Islet of Langerhans (tissue), 1 donor: ENCODE measurements around the gene MSH2.

Experiments
- FAIRE-seq: peaks from one replicate; lab custom pipeline; 2011; peaks lifted over from hg19 to GRCh38; lab: Jason Lieb, UNC

The MSH2 gene

DNA sequence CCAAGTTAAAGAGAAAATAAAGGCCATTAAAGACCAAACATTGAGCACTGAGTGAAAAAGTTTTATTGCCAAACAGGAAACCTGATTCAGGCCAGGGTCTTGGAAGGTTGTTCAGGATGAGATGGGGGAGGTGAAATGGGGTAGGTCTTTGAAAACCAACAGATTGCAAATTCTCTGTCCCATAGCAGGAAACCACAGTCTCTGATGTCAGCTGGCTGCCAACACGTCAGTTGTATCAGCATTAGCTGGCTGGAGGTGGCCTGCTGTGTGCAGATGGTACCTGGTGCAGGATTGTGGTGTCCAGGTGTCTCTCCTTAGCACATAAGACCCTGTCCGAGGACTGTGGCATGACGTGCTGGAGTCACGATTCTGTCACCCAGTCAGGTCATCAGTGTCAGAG is 106.3 kb downstream of the MSH2 start:
- FAIRE-seq: no peak

- FAIRE-seq: no peak
Observed at GRCh38 chr2:47509821-47510385, 106.9 kb downstream of the MSH2 start.

- FAIRE-seq: no peak
Observed at GRCh38 chr2:47510745-47511144, 107.8 kb downstream of the MSH2 start.

GRCh38 chr2:47512581-47513083 is 109.7 kb downstream of the MSH2 start:
- no peak for FAIRE-seq

GRCh38 chr2:47513981-47514520 is 111.1 kb downstream of the MSH2 start:
- FAIRE-seq: no peak

DNA sequence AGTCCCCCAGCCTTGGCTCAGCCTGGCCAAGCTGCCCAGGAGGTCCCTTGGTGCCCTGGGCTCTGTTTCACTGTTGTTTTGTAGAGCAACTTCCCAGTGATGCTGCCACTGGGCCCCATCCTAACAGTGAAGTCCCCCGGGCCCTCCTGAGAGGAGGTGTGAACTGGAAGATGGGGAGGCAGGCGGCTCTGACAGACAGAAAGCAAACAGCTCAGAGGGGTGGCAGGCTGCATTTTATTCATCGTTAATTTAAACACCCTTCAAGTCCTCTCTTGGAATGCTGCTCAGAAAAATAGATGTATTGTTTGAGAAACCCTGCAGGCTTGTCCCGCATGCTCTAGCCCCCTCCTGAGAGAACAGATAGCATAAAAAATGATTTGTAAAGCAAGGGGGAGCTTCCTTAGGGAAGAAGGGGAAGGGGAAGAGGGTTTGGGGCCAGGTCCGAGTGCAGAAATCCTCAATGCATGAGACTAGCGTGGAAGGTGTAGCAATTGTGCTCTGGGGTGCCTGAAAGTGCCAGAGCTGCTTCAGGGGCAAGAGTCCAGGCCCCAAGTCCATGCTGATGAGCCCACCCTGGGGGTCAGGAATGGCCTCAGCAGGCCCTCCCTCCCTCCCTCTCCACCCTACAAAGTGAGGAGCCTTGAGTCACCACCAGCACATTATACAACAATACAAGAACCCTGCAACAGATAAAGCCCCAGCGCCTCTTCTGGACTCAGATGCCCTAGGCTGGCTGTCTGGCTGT is 113.6 kb downstream of the MSH2 start:
- no peak for FAIRE-seq

DNA sequence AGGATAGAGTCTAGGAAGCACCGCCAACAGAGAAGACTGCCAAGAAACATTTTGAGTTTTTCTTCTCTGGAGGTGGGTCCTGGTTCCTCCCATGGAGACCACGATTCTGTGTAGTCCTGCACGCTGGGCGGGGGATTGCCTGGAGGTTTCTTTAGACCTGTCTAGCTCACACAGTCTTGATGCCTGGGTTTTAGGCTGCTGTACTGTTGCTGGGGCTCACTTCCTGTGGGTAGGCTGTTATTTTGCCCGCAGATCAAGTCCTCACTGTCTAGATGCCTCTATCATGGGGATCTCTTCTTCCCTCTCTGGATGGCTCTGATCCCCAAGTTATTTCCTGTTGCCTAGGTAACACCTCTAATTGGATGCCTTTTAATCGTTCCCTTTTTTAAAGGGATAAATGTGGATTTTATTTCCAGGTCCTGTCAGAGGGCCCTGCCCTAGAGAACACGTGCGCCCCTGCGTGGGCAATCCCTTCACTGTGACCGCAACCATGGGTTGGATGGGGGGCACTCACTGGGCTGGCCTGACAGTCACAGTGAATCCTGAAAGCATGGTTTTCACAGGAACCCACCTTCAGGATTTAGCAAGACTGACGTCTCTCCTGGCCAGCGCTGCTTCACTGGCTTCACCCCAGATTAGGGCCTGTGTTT is 115.7 kb downstream of the MSH2 start:
- FAIRE-seq: no peak

DNA sequence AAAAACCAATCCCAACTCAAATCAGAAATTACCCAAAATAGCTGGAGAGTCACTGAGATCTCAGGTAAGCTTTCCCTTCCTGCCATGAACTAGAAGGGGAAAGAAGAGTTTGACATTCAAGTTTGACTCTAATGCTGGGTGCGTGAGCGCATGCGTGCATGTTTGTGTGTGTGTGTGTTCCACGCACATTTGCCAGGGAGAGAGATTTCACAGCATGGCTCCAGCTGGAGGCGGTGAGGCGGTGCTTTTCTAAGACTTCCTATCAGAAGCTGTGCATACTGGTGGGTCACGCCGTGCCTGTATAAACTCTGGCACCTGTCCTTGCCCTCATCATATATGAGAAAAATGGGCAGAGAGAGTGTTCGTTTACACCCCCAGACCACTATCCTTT is 116.2 kb downstream of the MSH2 start:
- FAIRE-seq: no peak

DNA sequence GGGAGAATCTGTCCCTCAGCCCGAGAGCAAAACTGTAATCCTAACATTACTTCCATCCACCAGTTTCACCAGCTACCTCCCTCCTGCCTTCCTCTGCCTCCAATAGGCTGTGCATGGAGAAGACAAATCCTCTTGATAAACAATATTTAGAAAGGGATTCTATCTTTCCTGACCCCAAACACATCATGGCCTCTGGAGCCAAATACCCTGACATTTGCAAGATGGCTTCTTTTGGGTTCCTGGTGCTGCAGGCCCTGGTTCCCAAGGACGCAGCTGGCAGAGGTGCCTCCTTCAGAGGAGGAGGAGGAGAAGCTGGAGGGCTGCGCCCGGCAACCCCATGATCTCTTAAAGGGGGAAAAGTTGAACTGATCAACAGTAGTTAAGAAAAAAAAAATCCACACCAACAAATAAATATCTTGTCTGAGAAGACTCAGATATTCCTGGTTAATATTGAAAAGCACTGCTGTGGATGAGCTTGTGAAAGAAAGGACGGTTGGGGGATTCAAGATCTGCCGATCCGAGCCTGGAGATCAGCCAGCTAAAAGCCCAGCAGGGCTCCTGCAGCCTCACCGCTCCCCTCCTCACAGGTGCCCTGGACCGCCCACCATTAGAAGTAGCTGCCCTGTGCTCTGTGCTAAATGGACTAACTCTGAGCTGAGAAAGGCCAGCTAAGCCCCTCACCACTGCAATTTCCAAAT is 116.8 kb downstream of the MSH2 start:
- no peak for FAIRE-seq

DNA sequence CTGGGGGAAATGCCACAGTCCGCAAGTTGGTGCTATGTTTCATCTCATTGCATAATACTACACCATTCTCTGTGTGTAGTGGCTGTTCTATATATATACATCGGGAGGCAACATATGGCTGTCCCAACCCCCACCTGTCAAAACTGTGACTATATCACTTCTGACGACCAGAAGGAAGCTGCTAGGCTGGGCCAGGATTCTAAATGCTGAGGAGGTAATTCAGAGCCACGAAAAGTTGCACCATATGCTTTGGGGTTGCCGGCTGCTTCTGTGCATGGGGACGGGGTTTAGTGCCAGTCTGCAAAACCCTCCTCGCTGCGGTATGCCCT is 117.3 kb downstream of the MSH2 start:
- no peak for FAIRE-seq

DNA sequence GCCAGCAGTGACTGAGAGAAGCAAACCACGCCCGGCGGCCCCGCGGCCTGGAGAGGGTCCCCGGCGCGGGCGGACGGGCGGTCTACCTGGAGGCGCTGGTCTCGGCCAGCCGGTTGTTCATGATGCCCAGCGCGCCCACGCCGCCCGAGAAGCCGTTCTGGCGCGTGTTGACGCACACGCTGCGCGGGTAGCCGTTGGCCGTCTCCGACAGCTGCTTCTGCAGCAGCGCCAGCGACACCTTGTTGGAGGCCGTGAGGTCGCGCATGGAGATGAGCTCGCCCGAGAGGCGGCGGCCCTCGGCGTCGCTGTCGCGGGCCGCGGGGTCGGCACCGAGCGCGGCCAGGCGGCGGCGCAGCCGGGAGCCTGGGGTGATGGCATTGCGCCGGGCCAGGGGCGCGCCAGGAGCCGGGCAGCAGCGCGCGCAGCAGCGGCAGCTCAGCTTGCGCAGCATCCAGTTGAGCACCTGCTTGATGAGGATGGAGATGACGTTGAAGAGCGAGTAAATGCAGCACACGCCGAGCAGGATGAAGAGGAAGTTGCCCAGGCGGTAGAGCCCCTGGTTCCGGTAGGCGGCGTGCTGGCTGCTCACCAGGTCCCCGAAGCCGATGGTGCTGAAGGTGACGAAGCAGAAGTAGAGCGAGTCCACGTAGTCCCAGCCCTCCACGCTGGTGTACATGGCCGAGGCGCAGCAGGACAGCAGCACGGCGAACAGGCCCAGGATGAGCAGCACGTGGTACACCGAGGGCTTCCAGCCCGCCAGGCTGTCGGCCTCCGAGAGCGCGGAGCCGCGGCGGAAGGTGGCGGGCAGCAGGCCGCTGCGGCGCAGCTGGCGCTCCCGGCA is 118.1 kb downstream of the MSH2 start:
- no peak for FAIRE-seq

DNA sequence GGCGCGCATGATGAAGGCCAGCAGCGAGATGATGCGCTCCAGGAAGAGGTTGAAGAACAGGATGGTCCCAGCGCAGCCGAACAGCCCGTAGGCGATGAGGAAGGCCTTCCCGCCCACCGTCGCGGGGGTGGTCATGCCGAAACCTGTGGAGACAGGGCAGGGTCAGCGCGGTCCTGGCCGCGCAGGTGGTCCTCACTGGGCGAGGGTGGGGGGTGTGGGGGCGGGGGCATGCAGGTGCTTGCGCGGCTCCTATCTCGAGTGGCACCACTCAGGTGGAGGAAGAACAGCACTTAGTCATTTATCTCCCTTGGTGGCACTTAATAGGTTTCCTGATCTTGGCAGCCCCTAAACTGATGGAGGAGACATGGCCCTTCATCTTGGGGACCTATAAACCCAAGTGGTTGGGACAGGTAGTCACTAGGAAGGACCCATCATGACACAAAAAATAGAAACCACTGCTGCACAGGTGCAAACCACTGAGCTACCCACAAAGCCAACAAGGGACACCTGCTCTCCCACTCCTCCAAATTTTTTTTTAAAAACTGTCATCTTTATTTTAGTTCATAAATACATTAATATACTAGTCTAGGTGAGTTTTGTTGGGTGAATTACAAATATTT is 118.8 kb downstream of the MSH2 start:
- FAIRE-seq: no peak

DNA sequence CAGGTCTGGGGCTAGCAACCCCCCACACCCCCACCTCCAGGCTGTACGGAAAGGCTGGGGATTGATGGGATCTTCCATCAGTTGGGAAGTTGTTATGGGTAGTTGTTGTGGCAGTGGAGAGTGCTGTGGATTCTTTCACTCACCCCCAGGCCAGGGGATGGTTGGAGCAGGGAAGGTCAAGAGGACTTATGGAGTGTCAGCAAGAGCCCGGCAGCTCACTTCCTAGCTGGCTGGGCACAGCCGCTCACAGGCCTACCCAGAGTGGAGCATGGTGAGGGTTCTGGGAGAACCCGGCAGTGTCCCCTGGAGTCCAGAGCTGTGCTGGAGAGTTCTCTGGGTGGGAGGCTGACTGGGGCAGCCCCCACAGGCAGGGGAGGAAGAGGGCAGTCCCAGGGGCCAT is 122.2 kb downstream of the MSH2 start:
- no peak for FAIRE-seq

- no peak for FAIRE-seq
Observed at GRCh38 chr2:47528455-47528854, 125.5 kb downstream of the MSH2 start.

- FAIRE-seq: no peak
Observed at GRCh38 chr2:47528874-47529273, 125.9 kb downstream of the MSH2 start.

DNA sequence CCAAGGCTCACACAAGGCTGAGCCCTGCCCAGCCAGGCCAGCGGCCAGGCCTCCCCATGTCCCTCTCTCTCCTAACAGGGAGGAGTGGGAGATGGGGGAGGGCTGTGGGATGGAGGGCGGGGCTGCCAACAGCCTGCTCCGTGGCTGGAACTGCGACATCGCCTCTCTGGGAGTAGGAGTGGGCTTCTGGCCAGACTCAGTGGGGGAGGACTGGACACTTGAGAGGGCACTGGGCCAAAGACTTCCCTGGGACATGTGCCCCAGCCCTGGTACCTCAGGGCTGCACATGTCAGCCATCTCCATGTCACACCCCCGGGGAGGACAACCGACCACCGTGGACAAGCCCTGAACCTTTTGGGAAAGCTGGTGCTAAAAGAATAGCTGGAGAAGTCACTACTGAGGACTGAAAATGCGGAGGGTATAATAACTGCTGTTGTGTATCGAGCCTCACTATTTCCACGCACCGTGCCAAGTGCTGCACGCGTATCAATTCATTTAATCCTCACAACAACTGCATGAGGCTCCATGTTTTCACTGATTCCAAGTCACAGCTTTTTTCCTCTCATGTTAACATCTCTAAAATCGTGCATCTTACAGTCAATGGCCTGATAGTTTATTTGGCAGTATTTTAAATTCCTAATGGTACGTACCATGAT is 127.3 kb downstream of the MSH2 start:
- FAIRE-seq: no peak

GRCh38 chr2:47531378-47532042 is 128.6 kb downstream of the MSH2 start:
- no peak for FAIRE-seq
